ENCODE data around the gene TLK1.
"Not testable (repeated sequence)": the region's sequence is repeated elsewhere in the genome, so short reads cannot be mapped to it uniquely, and the experiment has no call there.

Gene TLK1

GRCh38 chr2:171080607-171081006 lies 80.1 kb downstream of the TLK1 start:
- no peak for DNase-seq

GRCh38 chr2:171076422-171076821 lies 84.3 kb downstream of the TLK1 start:
- DNase-seq = not testable (repeated sequence)

GRCh38 chr2:171072164-171072563 lies 88.5 kb downstream of the TLK1 start:
- no peak for DNase-seq

GRCh38 chr2:171069286-171069956 lies 91.3 kb downstream of the TLK1 start:
- no peak for DNase-seq

GRCh38 chr2:171066110-171066509 lies 94.6 kb downstream of the TLK1 start:
- no peak for DNase-seq

GRCh38 chr2:171057575-171057974 lies 103.1 kb downstream of the TLK1 start:
- DNase-seq = no peak

GRCh38 chr2:171056307-171056706 lies 104.4 kb downstream of the TLK1 start:
- DNase-seq = no peak

- no peak for DNase-seq
Measured at GRCh38 chr2:171049691-171050090, 111.0 kb downstream of the TLK1 start.

GRCh38 chr2:171046048-171046560 lies 114.6 kb downstream of the TLK1 start:
- no peak for DNase-seq

- no peak for DNase-seq
Measured at GRCh38 chr2:171044416-171044815, 116.3 kb downstream of the TLK1 start.

- no peak for DNase-seq
Measured at GRCh38 chr2:171042253-171042969, 118.3 kb downstream of the TLK1 start.

- no peak for DNase-seq
Measured at GRCh38 chr2:171036532-171036931, 124.2 kb downstream of the TLK1 start.

GRCh38 chr2:171034315-171034714 lies 126.4 kb downstream of the TLK1 start:
- DNase-seq = no peak

- no peak for DNase-seq
Measured at GRCh38 chr2:171025214-171025613, 135.5 kb downstream of the TLK1 start.

- DNase-seq = no peak
Measured at GRCh38 chr2:171018522-171018921, 142.2 kb downstream of the TLK1 start.

GRCh38 chr2:171016125-171016524 lies 144.6 kb downstream of the TLK1 start:
- DNase-seq = no peak

- no peak for DNase-seq
Measured at GRCh38 chr2:171013851-171014250, 146.8 kb downstream of the TLK1 start.

- no peak for DNase-seq
Measured at GRCh38 chr2:171009386-171009785, 151.3 kb downstream of the TLK1 start.

- no peak for DNase-seq
Measured at GRCh38 chr2:171008550-171009205, 152.0 kb downstream of the TLK1 start.

- DNase-seq = no peak
Measured at GRCh38 chr2:171004833-171005232, 155.9 kb downstream of the TLK1 start.

- no peak for DNase-seq
Measured at GRCh38 chr2:171004363-171004762, 156.3 kb downstream of the TLK1 start.

- DNase-seq = no peak
Measured at GRCh38 chr2:170999654-171000053, 161.0 kb downstream of the TLK1 start.

GRCh38 chr2:170997893-170998597 lies 162.6 kb downstream of the TLK1 start:
- no peak for DNase-seq

All from activated CD8-positive, alpha-beta memory T cell treated with anti-CD3 and anti-CD28 coated beads, Interleukin-2, amount 50 U/mL, for 4 hours (primary cell).